ENCODE results near the gene LPP.

Gene LPP

GRCh38 chr3:188272481-188273372 lies 118.8 kb downstream of the LPP start:
- DNase-seq (ENCODE audit: low read depth in 2 of 2): no peak

- DNase-seq (ENCODE audit: low read depth in 2 of 2): no peak
Measured at GRCh38 chr3:188274249-188274915, 120.4 kb downstream of the LPP start.

- DNase-seq (ENCODE audit: low read depth in 2 of 2): no peak
Measured at GRCh38 chr3:188276375-188276774, 122.4 kb downstream of the LPP start.

GRCh38 chr3:188278717-188279324 lies 124.9 kb downstream of the LPP start:
- DNase-seq (ENCODE audit: low read depth in 2 of 2): no peak

GRCh38 chr3:188279502-188280335 lies 125.8 kb downstream of the LPP start:
- DNase-seq (ENCODE audit: low read depth in 2 of 2): no peak

- DNase-seq (ENCODE audit: low read depth in 2 of 2): no peak
Measured at GRCh38 chr3:188280627-188281026, 126.7 kb downstream of the LPP start.

- no peak for DNase-seq (ENCODE audit: low read depth in 2 of 2)
Measured at GRCh38 chr3:188282871-188283270, 128.9 kb downstream of the LPP start.

GRCh38 chr3:188283347-188283746 lies 129.4 kb downstream of the LPP start:
- DNase-seq (ENCODE audit: low read depth in 2 of 2): no peak

GRCh38 chr3:188284455-188285212 lies 130.7 kb downstream of the LPP start:
- peak; percentile 7 to 24 for DNase-seq (ENCODE audit: low read depth in 2 of 2)

GRCh38 chr3:188286087-188286513 lies 132.1 kb downstream of the LPP start:
- DNase-seq (ENCODE audit: low read depth in 2 of 2): no peak

- DNase-seq (ENCODE audit: low read depth in 2 of 2): no peak
Measured at GRCh38 chr3:188287339-188287738, 133.4 kb downstream of the LPP start.

GRCh38 chr3:188287762-188288505 lies 134.0 kb downstream of the LPP start:
- no peak for DNase-seq (ENCODE audit: low read depth in 2 of 2)

GRCh38 chr3:188292251-188292650 lies 138.3 kb downstream of the LPP start:
- no peak for DNase-seq (ENCODE audit: low read depth in 2 of 2)

- no peak for DNase-seq (ENCODE audit: low read depth in 2 of 2)
Measured at GRCh38 chr3:188292827-188293226, 138.9 kb downstream of the LPP start.

- DNase-seq (ENCODE audit: low read depth in 2 of 2): no peak
Measured at GRCh38 chr3:188294113-188294512, 140.2 kb downstream of the LPP start.

- no peak for DNase-seq (ENCODE audit: low read depth in 2 of 2)
Measured at GRCh38 chr3:188294823-188295487, 141.0 kb downstream of the LPP start.

- no peak for DNase-seq (ENCODE audit: low read depth in 2 of 2)
Measured at GRCh38 chr3:188295876-188296275, 141.9 kb downstream of the LPP start.

GRCh38 chr3:188296761-188297612 lies 143.0 kb downstream of the LPP start:
- DNase-seq (ENCODE audit: low read depth in 2 of 2): no peak

- DNase-seq (ENCODE audit: low read depth in 2 of 2): no peak
Measured at GRCh38 chr3:188298585-188298984, 144.6 kb downstream of the LPP start.

Data from stimulated activated CD4-positive, alpha-beta T cell treated with anti-CD3 and anti-CD28 coated beads, Interleukin-1b, Interleukin-23, amount 100 ng/mL, for 4 hours (primary cell).